ENCODE results near the gene R3HDM4.
A peak's percentile ranks its signal among the peaks of the same experiment; 100 is the strongest.

The R3HDM4 gene

GRCh38 chr19:931860-932647 is 19.0 kb upstream of the R3HDM4 start:
- DNase-seq (ENCODE audit: low read depth in 2 of 2): no peak

- DNase-seq (ENCODE audit: low read depth in 2 of 2): no peak
Observed at GRCh38 chr19:929891-930258, 16.9 kb upstream of the R3HDM4 start.

- DNase-seq (ENCODE audit: low read depth in 2 of 2): no peak
Observed at GRCh38 chr19:929203-929890, 16.3 kb upstream of the R3HDM4 start.

- DNase-seq (ENCODE audit: low read depth in 2 of 2): no peak
Observed at GRCh38 chr19:928471-929202, 15.6 kb upstream of the R3HDM4 start.

GRCh38 chr19:927780-928401 is 14.9 kb upstream of the R3HDM4 start:
- no peak for DNase-seq (ENCODE audit: low read depth in 2 of 2)

GRCh38 chr19:927351-927779 is 14.3 kb upstream of the R3HDM4 start:
- DNase-seq (ENCODE audit: low read depth in 2 of 2): no peak

GRCh38 chr19:926589-927350 is 13.8 kb upstream of the R3HDM4 start:
- no peak for DNase-seq (ENCODE audit: low read depth in 2 of 2)

GRCh38 chr19:926323-926588 is 13.2 kb upstream of the R3HDM4 start:
- no peak for DNase-seq (ENCODE audit: low read depth in 2 of 2)

- DNase-seq (ENCODE audit: low read depth in 2 of 2): peak; percentile 52 to 65
Observed at GRCh38 chr19:925526-926322, 12.7 kb upstream of the R3HDM4 start, which contains the start of gene ARID3A. Gene ARID3A (plus strand): TSS chr19:926035. CDS start chr19:929529, 3,494 bp downstream.

- DNase-seq (ENCODE audit: low read depth in 2 of 2): no peak
Observed at GRCh38 chr19:925087-925525, 12.1 kb upstream of the R3HDM4 start.

- no peak for DNase-seq (ENCODE audit: low read depth in 2 of 2)
Observed at GRCh38 chr19:924553-925086, 11.6 kb upstream of the R3HDM4 start.

- no peak for DNase-seq (ENCODE audit: low read depth in 2 of 2)
Observed at GRCh38 chr19:920051-920864, 7.2 kb upstream of the R3HDM4 start.

- no peak for DNase-seq (ENCODE audit: low read depth in 2 of 2)
Observed at GRCh38 chr19:919199-920050, 6.4 kb upstream of the R3HDM4 start.

- DNase-seq (ENCODE audit: low read depth in 2 of 2): no peak
Observed at GRCh38 chr19:918481-919198, 5.6 kb upstream of the R3HDM4 start.

GRCh38 chr19:918152-918437 is 5.1 kb upstream of the R3HDM4 start:
- DNase-seq (ENCODE audit: low read depth in 2 of 2): no peak

GRCh38 chr19:917323-918151 is 4.5 kb upstream of the R3HDM4 start, which contains the start of gene KISS1R:
Gene KISS1R (plus strand): TSS chr19:917333. CDS start chr19:917503, 170 bp downstream.
- DNase-seq (ENCODE audit: low read depth in 2 of 2): no peak

Measured in stimulated activated CD4-positive, alpha-beta T cell treated with anti-CD3 and anti-CD28 coated beads, Interleukin-12 subunit alpha, Interleukin-12 subunit beta, amount 100 ng/mL, for 24 hours (primary cell).